Measurements from ENCODE around the gene UBAP1. TPM values are rescaled to one million over a fixed set of nuclear protein-coding genes. Genes with fewer than 3 reads are reported as not detected.

Gene UBAP1
- total RNA-seq: 22.9 and 25.9 TPM in 2 replicates

GRCh38 chr9:34178436-34179212 lies at the start of gene UBAP1:
UBAP1 (plus strand) TSS chr9:34179043; CDS start chr9:34220915, 41,872 bp downstream.

Other genes starting within 250 kb of the UBAP1 start
- 17.2 and 18.8 TPM in 2 replicates for gene UBAP2, start 130.2 kb upstream of the UBAP1 start, total RNA-seq
- 15.9 and 17.0 TPM in 2 replicates for gene DCAF12, start 52.3 kb upstream of the UBAP1 start, total RNA-seq
- 3.7 and 4.0 TPM in 2 replicates for gene KIF24, start 150.2 kb downstream of the UBAP1 start, total RNA-seq
- 62.0 and 66.4 TPM in 2 replicates for gene NUDT2, start 150.5 kb downstream of the UBAP1 start, total RNA-seq
- 1.2 and 1.3 TPM in 2 replicates for gene MYORG, start 197.9 kb downstream of the UBAP1 start, total RNA-seq

All from bronchus fibroblast of lung (primary cell).